Astrocyte of the spinal cord (primary cell): Measurements from ENCODE around the gene HJV.

ENCODE experiments used
- DNase-seq: peaks from one replicate; pipeline ENCODE4 v3.0.0; 2011; ENCODE audit warnings: low read depth, low spot score
- H3K4me3 ChIP-seq: 2 replicates; pipeline ENCODE4 v1.5.1; 2011; ENCODE audit warnings: low read depth, mild to moderate bottlenecking, low read length, moderate library complexity
- CTCF ChIP-seq: IDR thresholded peaks from 2 replicates; pipeline ENCODE4 v1.5.1; 2012; ENCODE audit warnings: low read depth, mild to moderate bottlenecking, low read length, inconsistent platforms
- in situ Hi-C: cut with HindIII; loops from 2 replicates; pipeline ENCODE4 v1.10.0; 2017; ENCODE audit warnings: low sequenced_read_pairs

The HJV gene

GRCh38 chr1:145979746-145980456, 41.6 kb downstream of the HJV start:
- TF ChIP-seq CTCF: no peak
- in situ Hi-C loops: no loop called here
- no peak for DNase-seq
- H3K4me3 ChIP-seq: no peak overlapping the region

- TF ChIP-seq CTCF: peak; percentile 28
- H3K4me3 ChIP-seq: peak overlapping the region; percentile 9
- peak; percentile 100 for DNase-seq
- in situ Hi-C loops: no loop called here
Observed at GRCh38 chr1:145978854-145979745, 42.4 kb downstream of the HJV start.

GRCh38 chr1:145978471-145978853, 43.1 kb downstream of the HJV start:
- TF ChIP-seq CTCF: no peak
- H3K4me3 ChIP-seq: no peak overlapping the region
- in situ Hi-C loops: no loop called here
- DNase-seq: no peak

- no peak overlapping the region for H3K4me3 ChIP-seq
- peak; percentile 86 for TF ChIP-seq CTCF
- peak; percentile 81 for DNase-seq
- in situ Hi-C loops: no loop called here
Observed at GRCh38 chr1:145977486-145978470, 43.8 kb downstream of the HJV start.

GRCh38 chr1:145977016-145977415, 44.5 kb downstream of the HJV start:
- H3K4me3 ChIP-seq: no peak overlapping the region
- no peak for DNase-seq
- in situ Hi-C loops: no loop called here
- no peak for TF ChIP-seq CTCF

- no peak for TF ChIP-seq CTCF
- no peak for DNase-seq
- H3K4me3 ChIP-seq: no peak overlapping the region
- in situ Hi-C loops: no loop called here
Observed at GRCh38 chr1:145975216-145975615, 46.3 kb downstream of the HJV start.
